ENCODE results near the gene FOXF1.

Gene FOXF1

DNA sequence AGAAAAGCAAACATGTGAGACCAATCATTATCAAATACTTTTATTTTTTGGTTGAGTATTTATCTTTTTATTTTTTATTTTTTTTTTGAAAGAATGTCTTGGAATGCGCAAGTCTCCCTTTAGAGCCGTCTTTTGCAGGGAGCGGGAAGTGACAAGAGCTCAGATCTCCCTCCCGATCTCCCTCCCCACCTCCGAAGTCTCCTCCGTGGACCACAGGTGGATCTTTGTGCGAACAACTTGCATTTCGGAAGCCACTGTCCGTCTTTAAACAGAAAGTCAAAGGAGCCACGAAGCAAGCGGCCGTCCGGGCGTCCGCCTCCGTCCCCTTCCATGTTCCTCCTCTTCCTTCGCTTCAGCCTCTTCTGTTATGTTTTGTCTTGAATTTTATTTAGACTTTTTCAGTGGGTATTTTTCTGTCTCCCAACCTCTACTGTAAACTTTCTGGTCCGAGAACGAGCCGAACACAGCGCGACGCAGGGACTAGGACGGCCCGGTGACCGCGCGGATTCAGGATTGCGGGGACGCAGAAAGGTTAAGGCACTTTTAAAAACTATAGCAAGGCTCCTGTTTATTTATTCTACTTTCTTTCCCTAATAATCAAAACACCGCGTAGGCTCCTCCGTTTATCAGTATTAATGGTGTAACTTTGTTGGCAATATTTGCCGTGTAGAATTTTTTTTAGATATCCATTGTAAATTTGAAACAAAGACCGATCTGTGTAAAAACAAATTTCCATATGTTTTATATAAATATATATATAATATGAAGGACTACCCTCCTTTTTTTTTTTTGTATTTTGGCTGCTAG, 3.3 kb downstream of the FOXF1 start:
- TF ChIP-seq POLR2A (IDR thresholded peaks at IDR 0.05; ENCODE audit: low read depth, low read length): no peak
- no peak for DNase-seq (ENCODE audit: insufficient read length, low spot score)

GRCh38 chr16:86514481-86515376, 4.4 kb downstream of the FOXF1 start:
- FAIRE-seq: no peak
- no peak for TF ChIP-seq POLR2A (IDR thresholded peaks at IDR 0.05; ENCODE audit: low read depth, low read length)
- no peak for DNase-seq (ENCODE audit: insufficient read length, low spot score)

More for the DNA sequence above, 3.3 kb downstream of the FOXF1 start:
- FAIRE-seq: no peak

GRCh38 chr16:86515413-86515776, 5.1 kb downstream of the FOXF1 start:
- FAIRE-seq (no peak), DNase-seq (ENCODE audit: insufficient read length, low spot score) (no peak)
- no peak for TF ChIP-seq POLR2A (IDR thresholded peaks at IDR 0.05; ENCODE audit: low read depth, low read length)

- FAIRE-seq (no peak), DNase-seq (ENCODE audit: insufficient read length, low spot score) (no peak)
- TF ChIP-seq POLR2A (IDR thresholded peaks at IDR 0.05; ENCODE audit: low read depth, low read length): no peak
These were observed 5.7 kb downstream of the FOXF1 start for GRCh38 chr16:86515777-86516622.

- DNase-seq (ENCODE audit: insufficient read length, low spot score): no peak
These were observed 6.3 kb downstream of the FOXF1 start for GRCh38 chr16:86516623-86517003.

GRCh38 chr16:86517033-86517432, 6.7 kb downstream of the FOXF1 start:
- DNase-seq (ENCODE audit: insufficient read length, low spot score) (no peak), FAIRE-seq (no peak)
- TF ChIP-seq POLR2A (IDR thresholded peaks at IDR 0.05; ENCODE audit: low read depth, low read length): no peak

More at GRCh38 chr16:86516623-86517003, 6.3 kb downstream of the FOXF1 start:
- FAIRE-seq: no peak
- TF ChIP-seq POLR2A (IDR thresholded peaks at IDR 0.05; ENCODE audit: low read depth, low read length): no peak

DNA sequence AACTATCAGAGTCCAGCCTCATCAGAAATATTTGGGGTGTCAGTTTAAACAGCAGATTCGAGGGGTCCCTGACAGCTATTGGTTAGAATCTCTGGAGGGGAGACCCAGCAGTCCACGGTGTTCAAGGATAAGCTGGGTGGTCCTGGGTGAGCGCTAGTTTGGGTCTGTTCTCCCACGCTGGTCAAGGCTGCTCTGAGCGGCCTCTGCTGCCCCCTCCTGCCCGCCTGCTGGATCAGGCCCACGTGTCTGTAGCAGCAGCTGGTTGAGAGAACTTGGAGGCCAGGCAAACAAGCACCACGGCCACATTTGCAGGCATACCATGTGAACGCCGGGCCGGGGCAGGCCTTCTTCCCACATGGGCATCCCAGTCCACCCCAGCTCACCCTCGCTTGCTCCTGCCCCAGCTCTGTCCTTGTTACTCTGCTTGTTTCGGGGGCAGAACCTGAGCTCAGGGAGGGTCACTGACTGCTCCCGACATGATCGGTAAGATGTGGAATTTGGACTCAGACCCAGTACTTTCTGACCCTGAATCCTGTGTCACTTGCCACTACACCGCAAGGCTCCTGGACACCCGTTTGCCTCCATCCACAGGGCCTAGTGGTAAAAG, 7.4 kb downstream of the FOXF1 start:
- DNase-seq (ENCODE audit: insufficient read length, low spot score) (peak; percentile 87), FAIRE-seq (no peak)
- TF ChIP-seq POLR2A (IDR thresholded peaks at IDR 0.05; ENCODE audit: low read depth, low read length): no peak

DNA sequence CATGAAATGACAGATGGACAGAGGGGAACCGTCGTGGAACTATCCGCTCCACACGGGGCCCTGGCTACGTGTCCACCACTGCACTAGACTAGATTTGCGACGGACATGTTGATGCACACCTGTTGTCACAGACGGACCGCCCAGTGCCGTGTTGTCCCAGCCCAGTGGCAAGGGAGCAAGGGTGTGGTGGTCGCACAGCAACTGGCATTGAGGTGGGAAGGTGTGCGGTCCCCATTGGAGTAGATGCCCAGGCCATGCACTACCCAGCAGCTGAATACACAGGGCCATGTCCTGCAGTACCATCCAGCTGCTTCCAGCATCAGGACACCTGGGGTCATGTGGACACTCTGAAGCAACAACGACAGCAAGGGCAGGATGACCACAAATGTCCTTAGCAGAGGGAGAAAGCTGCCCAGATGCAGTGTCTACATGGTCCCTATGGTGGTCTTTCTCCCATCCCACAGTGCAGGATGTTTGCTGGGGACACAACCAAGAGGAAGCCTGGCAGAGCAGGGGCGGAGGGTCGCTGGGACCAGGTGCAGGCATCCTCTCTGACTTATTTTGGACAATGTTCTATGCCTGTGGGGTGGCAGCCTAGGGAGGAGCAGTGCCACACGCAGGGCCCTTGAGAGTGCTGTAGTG, 8.8 kb downstream of the FOXF1 start:
- no peak for DNase-seq (ENCODE audit: insufficient read length, low spot score)
- no peak for FAIRE-seq
- no peak for TF ChIP-seq POLR2A (IDR thresholded peaks at IDR 0.05; ENCODE audit: low read depth, low read length)

GRCh38 chr16:86519649-86520316, 9.5 kb downstream of the FOXF1 start:
- peak; percentile 79 for DNase-seq (ENCODE audit: insufficient read length, low spot score)
- FAIRE-seq: no peak
- TF ChIP-seq POLR2A (IDR thresholded peaks at IDR 0.05; ENCODE audit: low read depth, low read length): no peak

DNA sequence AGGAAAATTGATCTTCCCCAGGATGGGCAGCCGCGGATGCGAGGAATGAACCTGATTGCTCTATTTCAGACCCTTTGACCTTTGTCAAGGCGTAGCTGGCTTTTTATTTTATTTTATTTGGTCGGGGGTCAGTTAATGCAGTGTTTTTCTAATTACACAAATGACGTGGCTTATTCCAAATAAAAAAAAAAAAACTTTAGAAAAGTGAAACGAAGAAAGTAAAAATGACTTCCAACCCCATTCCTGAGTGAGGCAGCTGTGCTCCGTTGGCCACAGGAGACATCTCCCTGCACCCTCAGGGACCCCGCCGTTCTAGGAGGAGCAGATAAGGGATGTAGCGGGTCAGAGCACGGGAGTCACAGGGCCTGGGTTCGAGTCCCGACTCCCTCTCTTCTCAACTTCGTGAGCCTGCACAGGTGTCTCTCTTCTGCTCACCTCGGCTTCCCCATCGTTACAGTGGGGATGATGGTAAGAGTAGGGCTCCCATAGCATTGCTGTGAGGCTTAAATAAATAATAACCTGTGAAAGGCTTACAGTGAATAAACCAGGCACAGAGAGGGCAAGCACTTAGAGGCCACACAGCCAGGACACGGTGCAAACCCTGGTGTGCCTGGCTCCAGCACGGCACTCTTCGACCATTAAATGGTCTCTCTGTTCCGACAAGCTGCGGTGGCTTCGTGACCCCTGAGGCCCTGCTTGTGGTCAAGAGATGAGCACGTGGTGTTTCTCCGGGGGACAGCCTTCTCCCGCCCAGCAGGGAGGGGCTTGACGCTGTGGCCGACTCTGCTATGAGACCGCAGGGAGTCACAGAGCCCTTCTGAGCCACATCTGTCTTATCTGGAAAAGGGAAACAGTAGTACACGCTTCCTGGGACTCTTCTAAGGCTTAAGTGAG, 10.2 kb downstream of the FOXF1 start:
- FAIRE-seq (no peak), DNase-seq (ENCODE audit: insufficient read length, low spot score) (no peak)
- TF ChIP-seq POLR2A (IDR thresholded peaks at IDR 0.05; ENCODE audit: low read depth, low read length): no peak

Measured in H54 (cell line).